K562 (cell line): Measurements from ENCODE around the gene ACSF3. TPM values are rescaled to one million over a fixed set of nuclear protein-coding genes. Genes with fewer than 3 reads are reported as not detected.

ENCODE experiments used
- ATAC-seq: fragments of 200-7000 bp; cut with Tn5 transposase; 3 replicates; pipeline ENCODE4 v1.9.1; 2020; ENCODE audit warnings: moderate library complexity
- BruUV-seq: library from RNA; stranded (reverse); fragments of 400-500 nt; replicated peaks from 2 replicates; lab custom pipeline; 2021; lab: Mats Ljungman, UMichigan
- CTCF ChIA-PET: fragments of 300-600 bp; formaldehyde crosslinking; extraction: SDS; loops from one replicate; lab custom pipeline; 2021; ENCODE audit warnings: low intra/inter-chr PET ratio; lab: Yijun Ruan, JAX
- POLR2A ChIA-PET: fragments of 300-600, 350-650 bp; sonication (Branson Sonifier 250); formaldehyde crosslinking; extraction: SDS; loops from one replicate; lab custom pipeline; 2021; ENCODE audit warnings: antibody characterized with exemption, inconsistent platforms; lab: Yijun Ruan, JAX
- DNase-seq, 4 experiments: peaks; one replicate each; pipeline versions ENCODE4 v3.0.0 to v3.0.0-alpha.2; 2011 to 2018; ENCODE audit warnings: low spot score in 3 of 4, mixed read lengths in 3 of 4; ENCODE audit errors: extremely low read depth in 1 of 4
- FAIRE-seq: peaks from 2 replicates; lab custom pipeline; 2011; peaks lifted over from hg19 to GRCh38; lab: Jason Lieb, UNC
- H2AFZ ChIP-seq: 2 replicates; pipeline ENCODE4 v1.6.0; 2011; ENCODE audit warnings: low read depth, low read length, control low read depth, inconsistent platforms
- H3K27ac ChIP-seq: fragments of 200-600 bp; 3 replicates; pipeline ENCODE4 v1.8.0; 2011; ENCODE audit warnings: low read depth, mild to moderate bottlenecking, control low read depth, inconsistent platforms, low read length, moderate library complexity, mixed read lengths; ENCODE audit errors: extremely low read depth
- H3K27me3 ChIP-seq, 2 experiments: fragments of 300-600 bp in 1 of 2; 2 replicates in 1 of 2; 3 replicates in 1 of 2; pipeline versions ENCODE4 v1.6.0 to v1.8.0; 2011; ENCODE audit warnings: inconsistent platforms in 2 of 2, low read length in 2 of 2, mild to moderate bottlenecking in 1 of 2, mixed read lengths in 1 of 2, moderate library complexity in 1 of 2; ENCODE audit not compliant: control insufficient read depth in 2 of 2, insufficient read depth in 2 of 2
- H3K36me3 ChIP-seq: fragments of 300-600 bp; 3 replicates; pipeline ENCODE4 v1.8.0; 2011; ENCODE audit warnings: mild to moderate bottlenecking, low read length, inconsistent platforms; ENCODE audit not compliant: control insufficient read depth, insufficient read depth
- H3K4me1 ChIP-seq, 2 experiments: fragments of 200-600 bp in 1 of 2; replicated peaks in 1 of 2; 2 replicates in 1 of 2; 3 replicates in 1 of 2; pipeline versions ENCODE4 v1.5.1 to v1.8.0; 2011; ENCODE audit warnings: inconsistent platforms in 2 of 2, low read length in 2 of 2, mild to moderate bottlenecking in 1 of 2, mixed read lengths in 1 of 2, moderate library complexity in 1 of 2; ENCODE audit not compliant: control insufficient read depth in 2 of 2, insufficient read depth in 2 of 2
- H3K4me2 ChIP-seq: 2 replicates; pipeline ENCODE4 v1.6.1; 2011; ENCODE audit warnings: low read length, control low read depth, inconsistent platforms, mixed read lengths; ENCODE audit not compliant: insufficient read depth
- H3K4me3 ChIP-seq: fragments of 200-600 bp; sonication (generic), shearing (Covaris generic); 2 replicates; pipeline ENCODE4 v1.5.1; 2016; ENCODE audit warnings: control low read depth, inconsistent platforms
- H3K79me2 ChIP-seq: fragments of 200-600 bp; 3 replicates; pipeline ENCODE4 v1.8.0; 2011; ENCODE audit warnings: low read length, inconsistent platforms; ENCODE audit not compliant: control insufficient read depth, insufficient read depth
- H3K9ac ChIP-seq, 2 experiments: 2 replicates each; pipeline versions ENCODE4 v1.6.0 to v1.6.1; 2011; ENCODE audit warnings: low read depth in 2 of 2, low read length in 2 of 2, control low read depth in 1 of 2, inconsistent platforms in 1 of 2, mild to moderate bottlenecking in 1 of 2, mixed read lengths in 1 of 2; ENCODE audit not compliant: insufficient read depth in 1 of 2
- H3K9me1 ChIP-seq: one replicate; pipeline ENCODE4 v1.6.0; 2011; ENCODE audit warnings: inconsistent platforms, mild to moderate bottlenecking, low read length, moderate library complexity; ENCODE audit not compliant: control insufficient read depth, insufficient read depth
- H3K9me3 ChIP-seq: replicated peaks from 2 replicates; pipeline ENCODE4 v1.5.1; 2011; ENCODE audit warnings: low read depth, low read length, inconsistent platforms; ENCODE audit not compliant: control insufficient read depth, insufficient read depth
- H4K20me1 ChIP-seq: replicated peaks from 2 replicates; pipeline ENCODE4 v1.6.1; 2011; ENCODE audit warnings: low read length, inconsistent platforms, mixed read lengths; ENCODE audit not compliant: control insufficient read depth, insufficient read depth
- CHCHD3 ChIP-seq: fragments of 250-450 bp; sonication (Bioruptor Pico); IDR thresholded peaks from 2 replicates; pipeline ENCODE4 v2.1.2; 2022; ENCODE audit warnings: mild to moderate bottlenecking
- JUNB ChIP-seq: fragments of 450-650 bp; formaldehyde crosslinking; conservative IDR thresholded peaks from 2 replicates; pipeline ENCODE4 v1.4.0; 2020; ENCODE audit warnings: mild to moderate bottlenecking
- NFE2 ChIP-seq: IDR thresholded peaks from 2 replicates; pipeline ENCODE4 v1.6.1; 2014; ENCODE audit warnings: antibody characterized with exemption, low read depth
- NFE2L1 ChIP-seq: fragments of 450-650 bp; IDR thresholded peaks from 2 replicates; pipeline ENCODE4 v1.6.1; 2016; ENCODE audit warnings: missing genetic modification characterization, low read depth, mild to moderate bottlenecking, missing compliant biosample characterization, moderate library complexity, borderline replicate concordance
- NR2F6 ChIP-seq: fragments of 450-650 bp; formaldehyde crosslinking; IDR thresholded peaks from 2 replicates; pipeline ENCODE4 v1.4.0; 2020; ENCODE audit warnings: mild to moderate bottlenecking
- RBM17 ChIP-seq: fragments of 200-400 bp; formaldehyde crosslinking; IDR thresholded peaks from 2 replicates; pipeline ENCODE4 v1.6.1; 2017; ENCODE audit warnings: low read depth, mild to moderate bottlenecking, low read length, borderline replicate concordance
- SMARCC2 ChIP-seq: fragments of 450-650 bp; IDR thresholded peaks from 2 replicates; pipeline ENCODE4 v1.6.1; 2017; ENCODE audit warnings: antibody characterized with exemption, moderate library complexity, mild to moderate bottlenecking, low read depth
- SMARCE1 ChIP-seq: fragments of 450-650 bp; IDR thresholded peaks from 2 replicates; pipeline ENCODE4 v1.7.1; 2016; ENCODE audit warnings: mild to moderate bottlenecking
- SRSF7 ChIP-seq: fragments of 200-400 bp; formaldehyde crosslinking; optimal IDR thresholded peaks from 2 replicates; pipeline ENCODE3; 2017; ENCODE audit warnings: mild to moderate bottlenecking, low read depth, low read length
- SUPT5H ChIP-seq: fragments of 450-650 bp; IDR thresholded peaks from 2 replicates; pipeline ENCODE4 v1.6.1; 2016
- TFAM ChIP-seq: fragments of 250-450 bp; sonication (Bioruptor Pico); conservative IDR thresholded peaks from 2 replicates; pipeline ENCODE4 v1.5.0; 2021; ENCODE audit warnings: mild to moderate bottlenecking, moderate library complexity
- ZNF316 ChIP-seq: fragments of 450-650 bp; IDR thresholded peaks from 2 replicates; pipeline ENCODE4 v1.6.1; 2016
- WGBS: fragments of 100-300 bp; shearing (Covaris generic); methylation state at CpG from one replicate; pipeline ENCODE4 v1.1.6; 2016; ENCODE audit warnings: low coverage, mixed read lengths; ENCODE audit not compliant: insufficient coverage; ENCODE audit errors: missing lambda C conversion rate; 5-methylcytosine and 5-hydroxymethylcytosine counted together
- in situ Hi-C: fragments of 300-500 bp; cut with MboI; formaldehyde crosslinking; loops from 4 replicates; pipeline ENCODE4 v1.15.0; 2018; ENCODE audit warnings: inconsistent platforms, mixed read lengths
- intact Hi-C: fragments of 100-400 bp; cut with micrococcal nuclease; formaldehyde crosslinking; loops from 2 replicates; pipeline ENCODE4 v1.14.2; 2022
- polyA plus RNA-seq, 8 experiments: library from polyadenylated mRNA; depleted of rRNA in 4 of 8; stranded (reverse) in 5 of 8; unstranded in 3 of 8; fragments of >200 nt; fragmentation: Nextera tagmentation in 2 of 8; fragmentation: Illumina TruSeq in 1 of 8; extraction: Ambion mirVana in 2 of 8; extraction: Trizol in 1 of 8; gene quantifications; 2 replicates each; pipeline versions ENCODE4 v1.2.1 to v1.2.3, GENCODE V29; 2011 to 2014; ENCODE audit warnings: inconsistent platforms in 1 of 8, missing spikeins in 1 of 8
- total RNA-seq, 7 experiments: library from RNA; depleted of rRNA in 6 of 7; stranded (reverse); fragments of >200 nt in 6 of 7; fragmentation: Illumina TruSeq in 2 of 7; extraction: Trizol in 2 of 7; gene quantifications; 2 replicates each; pipeline versions ENCODE4 v1.2.1 to v1.2.3, GENCODE V29; 2011 to 2021; ENCODE audit warnings: low replicate concordance in 1 of 7
- TF ChIP-seq, protein P1 (sequence below): fragments of 250-450 bp; sonication (Bioruptor Pico); IDR thresholded peaks from 2 replicates; pipeline ENCODE4 v1.4.0; 2020; ENCODE audit warnings: mild to moderate bottlenecking, moderate library complexity
- TF ChIP-seq, protein P2 (sequence below): sonication (generic); formaldehyde crosslinking; IDR thresholded peaks from 2 replicates; pipeline ENCODE4 v1.8.1; 2023; ENCODE audit warnings: mild to moderate bottlenecking, missing genetic modification reagents, moderate library complexity

ACSF3 gene
- total and polyA plus RNA-seq, 9 of the 15 experiments (the other 6 are each of a cell fraction or from before 2014, with no cell fraction given) = 0.77 to 32.8 (median 14.7) TPM

DNA sequence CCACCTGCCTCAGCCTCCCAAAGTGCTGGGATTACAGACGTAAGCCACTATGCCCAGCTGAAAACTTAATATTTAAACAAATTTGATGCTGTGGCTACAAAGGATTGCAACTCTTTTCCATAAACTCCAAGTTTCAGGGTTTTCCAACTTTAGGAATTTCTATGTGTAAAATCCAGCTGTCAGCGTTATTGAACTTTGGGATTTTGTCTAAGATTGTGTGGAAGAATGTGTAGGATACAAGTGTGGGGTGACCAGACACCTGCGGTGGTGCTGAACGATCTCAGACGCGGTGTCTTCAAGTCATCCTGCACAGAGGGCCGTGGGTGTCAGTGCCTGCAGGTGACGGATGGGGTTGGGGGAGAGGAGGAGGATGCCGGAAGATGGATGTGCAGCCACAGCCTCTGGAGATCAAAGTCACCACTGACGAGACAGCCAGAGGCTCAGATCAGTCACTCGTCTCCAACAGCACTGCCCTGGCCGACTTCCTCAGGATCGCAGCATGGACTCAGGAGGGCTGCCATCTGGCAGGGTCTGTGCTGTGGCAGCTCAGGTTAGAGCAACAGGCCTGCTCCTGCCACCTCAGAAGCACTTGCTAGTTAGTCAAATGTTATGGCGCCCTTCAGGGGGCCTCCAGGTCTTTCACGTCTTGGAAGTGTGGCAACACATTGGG, 13.0 kb downstream of the ACSF3 start:
- H3K79me2 ChIP-seq = no peaks in the 10 kb centered on the region; the same call in 2 of the 3 replicates
- H3K9me1 ChIP-seq = peaks cover 3% of the 10 kb centered on the region
- FAIRE-seq (no peak), ATAC-seq (no peak), DNase-seq (no peak)
- H3K9ac ChIP-seq = no peak overlapping the region
- no peaks in the 10 kb centered on the region for H3K9me3 ChIP-seq
- intact Hi-C loops (no loop called here), in situ Hi-C loops (no loop called here)
- H3K27ac ChIP-seq = no peak overlapping the region
- no peak overlapping the region for H3K4me3 ChIP-seq
- POLR2A ChIA-PET = no interaction called here
- H3K4me1 ChIP-seq = peaks cover 0 to 9% of the 10 kb centered on the region in 2 experiments; a peak in 1 of 5 replicates
- H2AFZ ChIP-seq = no peak overlapping the region
- 91% methylated on average over 13 of the region's 15 CpGs for WGBS
- no TSS peak for BruUV-seq
- H3K4me2 ChIP-seq = no peak overlapping the region
- CTCF ChIA-PET = no interaction called here
- peaks cover 73% of the 10 kb centered on the region for H3K36me3 ChIP-seq
- TF ChIP-seq ZNF316 (peak; percentile 48), NR2F6 (CRISPR knock-in tag) (no peak), SMARCE1 (no peak), SRSF7 (no peak)
- H3K27me3 ChIP-seq = no peaks in the 10 kb centered on the region
- no peaks in the 10 kb centered on the region; the same call in 1 of the 2 replicates for H4K20me1 ChIP-seq

DNA sequence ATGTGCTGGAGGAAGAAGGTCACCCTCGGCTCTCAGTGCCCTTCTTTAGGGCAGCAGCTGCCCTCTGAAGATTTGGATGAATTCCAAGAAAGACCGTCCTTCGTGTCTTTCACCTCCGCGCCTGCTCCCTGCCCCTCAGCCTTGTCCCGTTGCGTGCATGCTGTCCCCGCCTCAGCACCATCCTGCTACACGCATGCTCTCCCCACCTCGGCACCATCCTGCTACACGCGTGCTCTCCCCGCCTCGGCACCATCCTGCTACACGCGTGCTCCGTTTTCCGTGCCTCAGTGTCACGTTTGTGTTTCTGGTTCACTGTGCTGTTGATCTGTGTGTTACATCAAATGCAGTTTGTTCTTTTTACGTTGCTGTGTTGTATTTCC, 13.5 kb downstream of the ACSF3 start:
- CTCF ChIA-PET = no interaction called here
- intact Hi-C loops (no loop called here), in situ Hi-C loops (no loop called here)
- no peaks in the 10 kb centered on the region for H3K9me3 ChIP-seq
- peaks cover 3% of the 10 kb centered on the region for H3K9me1 ChIP-seq
- no peak overlapping the region for H3K9ac ChIP-seq
- no peaks in the 10 kb centered on the region for H3K27me3 ChIP-seq
- H2AFZ ChIP-seq = no peak overlapping the region
- H3K36me3 ChIP-seq = peaks cover 73% of the 10 kb centered on the region
- WGBS = 95% methylated on average over 20 of the region's 20 CpGs
- peaks cover 0 to 3% of the 10 kb centered on the region in 2 experiments; a peak in 1 of 5 replicates for H3K4me1 ChIP-seq
- POLR2A ChIA-PET = no interaction called here
- no peak overlapping the region for H3K4me3 ChIP-seq
- no peak overlapping the region for H3K4me2 ChIP-seq
- H4K20me1 ChIP-seq = no peaks in the 10 kb centered on the region; the same call in 1 of the 2 replicates
- no TSS peak for BruUV-seq
- FAIRE-seq (no peak), ATAC-seq (no peak), DNase-seq (no peak)
- no peaks in the 10 kb centered on the region; the same call in 2 of the 3 replicates for H3K79me2 ChIP-seq
- no peak overlapping the region for H3K27ac ChIP-seq
- TF ChIP-seq SMARCC2 (no peak), RBM17 (no peak), CHCHD3 (CRISPR knock-in tag) (no peak), JUNB (CRISPR knock-in tag) (no peak), NFE2 (no peak), SUPT5H (no peak), TFAM (no peak), NFE2L1 (tag) (no peak)
- TF ChIP-seq, protein P1, sequence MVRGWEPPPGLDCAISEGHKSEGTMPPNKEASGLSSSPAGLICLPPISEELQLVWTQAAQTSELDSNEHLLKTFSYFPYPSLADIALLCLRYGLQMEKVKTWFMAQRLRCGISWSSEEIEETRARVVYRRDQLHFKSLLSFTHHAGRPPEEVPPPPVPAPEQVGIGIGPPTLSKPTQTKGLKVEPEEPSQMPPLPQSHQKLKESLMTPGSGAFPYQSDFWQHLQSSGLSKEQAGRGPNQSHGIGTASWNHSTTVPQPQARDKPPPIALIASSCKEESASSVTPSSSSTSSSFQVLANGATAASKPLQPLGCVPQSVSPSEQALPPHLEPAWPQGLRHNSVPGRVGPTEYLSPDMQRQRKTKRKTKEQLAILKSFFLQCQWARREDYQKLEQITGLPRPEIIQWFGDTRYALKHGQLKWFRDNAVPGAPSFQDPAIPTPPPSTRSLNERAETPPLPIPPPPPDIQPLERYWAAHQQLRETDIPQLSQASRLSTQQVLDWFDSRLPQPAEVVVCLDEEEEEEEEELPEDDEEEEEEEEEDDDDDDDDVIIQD (CRISPR knock-in tag) = no peak
- TF ChIP-seq, protein P2, sequence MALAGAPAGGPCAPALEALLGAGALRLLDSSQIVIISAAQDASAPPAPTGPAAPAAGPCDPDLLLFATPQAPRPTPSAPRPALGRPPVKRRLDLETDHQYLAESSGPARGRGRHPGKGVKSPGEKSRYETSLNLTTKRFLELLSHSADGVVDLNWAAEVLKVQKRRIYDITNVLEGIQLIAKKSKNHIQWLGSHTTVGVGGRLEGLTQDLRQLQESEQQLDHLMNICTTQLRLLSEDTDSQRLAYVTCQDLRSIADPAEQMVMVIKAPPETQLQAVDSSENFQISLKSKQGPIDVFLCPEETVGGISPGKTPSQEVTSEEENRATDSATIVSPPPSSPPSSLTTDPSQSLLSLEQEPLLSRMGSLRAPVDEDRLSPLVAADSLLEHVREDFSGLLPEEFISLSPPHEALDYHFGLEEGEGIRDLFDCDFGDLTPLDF (CRISPR knock-in tag) = no peak
